Panc1 (cell line): ENCODE data around the gene ZDHHC11B.

Experiments
- POLR2AphosphoS5 ChIP-seq: IDR thresholded peaks from 2 replicates; pipeline ENCODE4 v1.6.1; 2012; ENCODE audit warnings: mild to moderate bottlenecking, low read depth, low read length, moderate library complexity
- SIN3A ChIP-seq: IDR thresholded peaks from 2 replicates; pipeline ENCODE4 v1.6.1; 2012; ENCODE audit warnings: low read depth, mild to moderate bottlenecking, low read length, moderate library complexity, borderline replicate concordance; ENCODE audit not compliant: insufficient read depth
- TCF7L2 ChIP-seq: IDR thresholded peaks from 2 replicates; pipeline ENCODE4 v1.6.1; 2011; ENCODE audit warnings: mild to moderate bottlenecking, low read depth, low read length, inconsistent platforms
- TF ChIP-seq, protein P1 (sequence below): fragments of 450-650 bp; IDR thresholded peaks from 2 replicates; pipeline ENCODE4 v1.5.1; 2017; ENCODE audit warnings: mild to moderate bottlenecking
- TF ChIP-seq, protein P2 (sequence below), 2 experiments: IDR thresholded peaks; 2 replicates each; pipeline ENCODE4 v1.6.1; 2011 to 2012; ENCODE audit warnings: low read depth in 2 of 2, control low read depth in 1 of 2, low read length in 1 of 2, mild to moderate bottlenecking in 1 of 2, moderate library complexity in 1 of 2; ENCODE audit not compliant: insufficient read depth in 1 of 2

DNA sequence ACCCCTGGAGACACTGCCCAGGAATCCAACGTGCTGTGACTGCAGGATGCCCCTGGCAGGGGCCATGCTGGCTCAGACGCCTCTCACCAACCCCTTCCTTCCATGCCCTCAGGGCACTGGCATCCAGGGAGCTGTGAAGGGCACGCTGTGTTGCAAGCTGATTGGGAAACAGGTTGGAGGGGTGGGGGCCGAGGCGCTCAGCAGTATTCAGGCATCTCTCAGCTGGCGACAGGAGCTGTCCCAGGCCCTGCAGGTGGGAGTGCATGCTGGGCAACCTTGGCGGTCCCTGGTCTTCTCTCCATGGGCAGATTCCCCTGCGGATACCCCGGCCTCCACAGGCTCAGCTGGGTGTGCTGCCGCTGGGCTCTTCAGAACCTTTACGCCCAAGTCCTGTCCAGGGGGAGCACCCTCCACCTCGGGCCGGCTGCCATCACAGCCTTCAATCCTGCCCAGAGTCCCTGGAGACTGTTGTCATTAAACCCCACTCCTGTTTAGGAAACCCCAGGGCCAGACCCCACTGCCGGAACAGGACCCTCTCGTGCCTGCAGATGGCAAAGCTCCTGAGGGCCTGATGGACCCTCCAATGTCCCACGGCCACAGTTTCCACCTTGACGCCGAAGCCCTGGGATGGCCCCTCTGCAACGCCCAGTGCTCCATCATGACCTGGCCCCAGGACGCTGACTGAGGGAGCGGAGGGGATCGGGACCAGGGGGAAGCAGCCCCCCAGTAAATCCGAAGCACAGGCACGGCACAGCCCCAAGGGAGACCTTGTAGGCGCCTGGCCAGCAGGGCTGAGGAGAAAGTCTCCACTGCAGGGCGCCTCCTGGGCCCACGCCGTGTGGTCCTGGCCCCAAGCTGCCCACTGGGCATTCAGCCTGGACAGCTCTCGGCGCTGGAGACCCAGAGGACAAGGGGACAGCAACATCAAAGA lies 100.7 kb downstream of the ZDHHC11B start:
- TF ChIP-seq, protein P1, sequence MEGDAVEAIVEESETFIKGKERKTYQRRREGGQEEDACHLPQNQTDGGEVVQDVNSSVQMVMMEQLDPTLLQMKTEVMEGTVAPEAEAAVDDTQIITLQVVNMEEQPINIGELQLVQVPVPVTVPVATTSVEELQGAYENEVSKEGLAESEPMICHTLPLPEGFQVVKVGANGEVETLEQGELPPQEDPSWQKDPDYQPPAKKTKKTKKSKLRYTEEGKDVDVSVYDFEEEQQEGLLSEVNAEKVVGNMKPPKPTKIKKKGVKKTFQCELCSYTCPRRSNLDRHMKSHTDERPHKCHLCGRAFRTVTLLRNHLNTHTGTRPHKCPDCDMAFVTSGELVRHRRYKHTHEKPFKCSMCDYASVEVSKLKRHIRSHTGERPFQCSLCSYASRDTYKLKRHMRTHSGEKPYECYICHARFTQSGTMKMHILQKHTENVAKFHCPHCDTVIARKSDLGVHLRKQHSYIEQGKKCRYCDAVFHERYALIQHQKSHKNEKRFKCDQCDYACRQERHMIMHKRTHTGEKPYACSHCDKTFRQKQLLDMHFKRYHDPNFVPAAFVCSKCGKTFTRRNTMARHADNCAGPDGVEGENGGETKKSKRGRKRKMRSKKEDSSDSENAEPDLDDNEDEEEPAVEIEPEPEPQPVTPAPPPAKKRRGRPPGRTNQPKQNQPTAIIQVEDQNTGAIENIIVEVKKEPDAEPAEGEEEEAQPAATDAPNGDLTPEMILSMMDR: no peak
- TF ChIP-seq POLR2AphosphoS5: no peak
- TF ChIP-seq SIN3A: no peak
- no peak for TF ChIP-seq TCF7L2
- TF ChIP-seq, protein P2, sequence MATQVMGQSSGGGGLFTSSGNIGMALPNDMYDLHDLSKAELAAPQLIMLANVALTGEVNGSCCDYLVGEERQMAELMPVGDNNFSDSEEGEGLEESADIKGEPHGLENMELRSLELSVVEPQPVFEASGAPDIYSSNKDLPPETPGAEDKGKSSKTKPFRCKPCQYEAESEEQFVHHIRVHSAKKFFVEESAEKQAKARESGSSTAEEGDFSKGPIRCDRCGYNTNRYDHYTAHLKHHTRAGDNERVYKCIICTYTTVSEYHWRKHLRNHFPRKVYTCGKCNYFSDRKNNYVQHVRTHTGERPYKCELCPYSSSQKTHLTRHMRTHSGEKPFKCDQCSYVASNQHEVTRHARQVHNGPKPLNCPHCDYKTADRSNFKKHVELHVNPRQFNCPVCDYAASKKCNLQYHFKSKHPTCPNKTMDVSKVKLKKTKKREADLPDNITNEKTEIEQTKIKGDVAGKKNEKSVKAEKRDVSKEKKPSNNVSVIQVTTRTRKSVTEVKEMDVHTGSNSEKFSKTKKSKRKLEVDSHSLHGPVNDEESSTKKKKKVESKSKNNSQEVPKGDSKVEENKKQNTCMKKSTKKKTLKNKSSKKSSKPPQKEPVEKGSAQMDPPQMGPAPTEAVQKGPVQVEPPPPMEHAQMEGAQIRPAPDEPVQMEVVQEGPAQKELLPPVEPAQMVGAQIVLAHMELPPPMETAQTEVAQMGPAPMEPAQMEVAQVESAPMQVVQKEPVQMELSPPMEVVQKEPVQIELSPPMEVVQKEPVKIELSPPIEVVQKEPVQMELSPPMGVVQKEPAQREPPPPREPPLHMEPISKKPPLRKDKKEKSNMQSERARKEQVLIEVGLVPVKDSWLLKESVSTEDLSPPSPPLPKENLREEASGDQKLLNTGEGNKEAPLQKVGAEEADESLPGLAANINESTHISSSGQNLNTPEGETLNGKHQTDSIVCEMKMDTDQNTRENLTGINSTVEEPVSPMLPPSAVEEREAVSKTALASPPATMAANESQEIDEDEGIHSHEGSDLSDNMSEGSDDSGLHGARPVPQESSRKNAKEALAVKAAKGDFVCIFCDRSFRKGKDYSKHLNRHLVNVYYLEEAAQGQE (IDR thresholded peaks at IDR 0.05; ENCODE audit: insufficient read depth in 1 of 2, low read depth in 2 of 2, low read length in 1 of 2): no peak
